Mesothelial cell of epicardium (in vitro differentiated cells): ENCODE results near the gene EPHA10. TPM values are rescaled to one million over a fixed set of nuclear protein-coding genes. Genes with fewer than 3 reads are reported as not detected.

Source experiments
- DNase-seq, 2 experiments: peaks; one replicate each; pipeline ENCODE4 v3.0.0; 2021; ENCODE audit warnings: low spot score in 2 of 2; ENCODE audit not compliant: unreplicated experiment in 2 of 2
- H3K27ac Mint-ChIP-seq: 2 replicates; pipeline ENCODE4 v1.8.0; 2021; ENCODE audit warnings: mixed read lengths
- H3K27me3 Mint-ChIP-seq: 2 replicates; pipeline ENCODE4 v1.8.0; 2021; ENCODE audit warnings: low read depth, mixed read lengths
- H3K36me3 Mint-ChIP-seq: 2 replicates; pipeline ENCODE4 v1.8.0; 2021; ENCODE audit warnings: mixed read lengths
- H3K4me1 Mint-ChIP-seq: 2 replicates; pipeline ENCODE4 v1.8.0; 2021; ENCODE audit warnings: mixed read lengths
- H3K4me3 Mint-ChIP-seq: 2 replicates; pipeline ENCODE4 v1.8.0; 2021; ENCODE audit warnings: mild to moderate bottlenecking, moderate library complexity, mixed read lengths
- H3K9me3 Mint-ChIP-seq: 2 replicates; pipeline ENCODE4 v1.8.0; 2021; ENCODE audit warnings: mixed read lengths
- total RNA-seq: library from RNA; stranded (reverse); gene quantifications from 3 replicates; pipeline ENCODE4 v1.2.1, GENCODE V29; 2021
- TF ChIP-seq, protein P1 (sequence below): fragments of 200-600 bp; sonication (generic); IDR thresholded peaks from one replicate; pipeline ENCODE4 v1.5.0; 2021; ENCODE audit warnings: antibody characterized with exemption; ENCODE audit not compliant: unreplicated experiment

EPHA10 gene
- total RNA-seq, 1 donor from 2014 or later: 0.18 TPM

DNA sequence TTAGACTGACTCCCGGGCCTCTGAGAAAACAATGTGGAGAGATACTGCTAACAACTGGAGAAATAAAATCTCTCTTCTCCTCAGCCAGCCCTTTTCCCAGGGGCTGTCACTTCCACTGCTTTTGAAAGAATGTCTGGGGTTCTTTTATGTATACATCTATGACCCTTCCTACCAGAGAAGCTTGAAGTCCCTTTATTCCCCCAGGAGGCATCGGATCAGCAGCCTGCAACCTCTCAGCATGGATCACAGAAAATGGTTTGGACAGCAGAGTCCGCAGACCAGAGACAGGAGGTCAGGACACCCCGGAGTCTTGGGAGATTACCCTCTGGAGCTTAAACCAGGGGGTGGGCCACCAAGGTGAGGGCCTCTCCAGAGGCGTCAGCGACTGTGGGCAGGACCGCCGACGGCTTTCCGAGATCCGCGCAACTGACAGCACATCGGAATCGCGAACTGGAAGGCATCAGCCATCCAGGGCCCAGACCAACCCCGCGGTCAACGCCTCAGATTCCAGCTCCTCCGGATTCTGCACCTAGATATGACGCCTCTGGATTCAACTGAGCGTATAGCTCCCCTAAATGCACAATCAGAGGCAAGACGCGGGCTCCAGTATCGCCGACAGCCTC is 1.0 kb downstream of the EPHA10 start:
- H3K36me3 Mint-ChIP-seq: no peaks in the 10 kb centered on the region

DNA sequence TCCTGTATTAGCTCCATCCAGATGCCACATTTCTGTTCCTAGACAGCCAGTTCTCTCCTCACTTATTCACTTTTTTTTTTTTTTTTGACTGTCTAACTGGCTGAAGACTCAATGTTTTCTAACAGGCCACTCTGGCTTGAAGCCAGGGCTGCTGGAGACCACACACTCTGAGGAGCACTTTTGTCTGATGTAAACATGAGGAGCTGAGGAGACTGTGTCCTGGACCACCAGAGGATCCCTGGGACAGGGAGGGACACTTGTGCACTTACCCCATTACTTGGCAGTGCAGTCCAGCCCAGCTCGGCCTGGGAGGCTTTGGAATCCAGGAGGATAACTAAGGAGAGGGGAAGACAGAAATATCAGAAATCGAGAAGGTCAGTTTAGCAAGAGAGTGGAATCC is 2.4 kb downstream of the EPHA10 start:
- TF ChIP-seq, protein P1, sequence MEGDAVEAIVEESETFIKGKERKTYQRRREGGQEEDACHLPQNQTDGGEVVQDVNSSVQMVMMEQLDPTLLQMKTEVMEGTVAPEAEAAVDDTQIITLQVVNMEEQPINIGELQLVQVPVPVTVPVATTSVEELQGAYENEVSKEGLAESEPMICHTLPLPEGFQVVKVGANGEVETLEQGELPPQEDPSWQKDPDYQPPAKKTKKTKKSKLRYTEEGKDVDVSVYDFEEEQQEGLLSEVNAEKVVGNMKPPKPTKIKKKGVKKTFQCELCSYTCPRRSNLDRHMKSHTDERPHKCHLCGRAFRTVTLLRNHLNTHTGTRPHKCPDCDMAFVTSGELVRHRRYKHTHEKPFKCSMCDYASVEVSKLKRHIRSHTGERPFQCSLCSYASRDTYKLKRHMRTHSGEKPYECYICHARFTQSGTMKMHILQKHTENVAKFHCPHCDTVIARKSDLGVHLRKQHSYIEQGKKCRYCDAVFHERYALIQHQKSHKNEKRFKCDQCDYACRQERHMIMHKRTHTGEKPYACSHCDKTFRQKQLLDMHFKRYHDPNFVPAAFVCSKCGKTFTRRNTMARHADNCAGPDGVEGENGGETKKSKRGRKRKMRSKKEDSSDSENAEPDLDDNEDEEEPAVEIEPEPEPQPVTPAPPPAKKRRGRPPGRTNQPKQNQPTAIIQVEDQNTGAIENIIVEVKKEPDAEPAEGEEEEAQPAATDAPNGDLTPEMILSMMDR: no peak
- no peaks in the 10 kb centered on the region for H3K36me3 Mint-ChIP-seq
- no peaks in the 10 kb centered on the region for H3K4me1 Mint-ChIP-seq
- H3K27me3 Mint-ChIP-seq: peaks cover 64% of the 10 kb centered on the region
- H3K4me3 Mint-ChIP-seq: no peak overlapping the region
- no peak for DNase-seq
- no peaks in the 10 kb centered on the region for H3K9me3 Mint-ChIP-seq
- no peak overlapping the region for H3K27ac Mint-ChIP-seq

More for the DNA sequence above, 1.0 kb downstream of the EPHA10 start:
- H3K9me3 Mint-ChIP-seq: no peaks in the 10 kb centered on the region
- H3K4me3 Mint-ChIP-seq: no peak overlapping the region
- H3K27ac Mint-ChIP-seq: no peak overlapping the region
- H3K4me1 Mint-ChIP-seq: no peaks in the 10 kb centered on the region
- TF ChIP-seq, protein P1: no peak
- no peak for DNase-seq
- H3K27me3 Mint-ChIP-seq: peaks cover 78% of the 10 kb centered on the region

DNA sequence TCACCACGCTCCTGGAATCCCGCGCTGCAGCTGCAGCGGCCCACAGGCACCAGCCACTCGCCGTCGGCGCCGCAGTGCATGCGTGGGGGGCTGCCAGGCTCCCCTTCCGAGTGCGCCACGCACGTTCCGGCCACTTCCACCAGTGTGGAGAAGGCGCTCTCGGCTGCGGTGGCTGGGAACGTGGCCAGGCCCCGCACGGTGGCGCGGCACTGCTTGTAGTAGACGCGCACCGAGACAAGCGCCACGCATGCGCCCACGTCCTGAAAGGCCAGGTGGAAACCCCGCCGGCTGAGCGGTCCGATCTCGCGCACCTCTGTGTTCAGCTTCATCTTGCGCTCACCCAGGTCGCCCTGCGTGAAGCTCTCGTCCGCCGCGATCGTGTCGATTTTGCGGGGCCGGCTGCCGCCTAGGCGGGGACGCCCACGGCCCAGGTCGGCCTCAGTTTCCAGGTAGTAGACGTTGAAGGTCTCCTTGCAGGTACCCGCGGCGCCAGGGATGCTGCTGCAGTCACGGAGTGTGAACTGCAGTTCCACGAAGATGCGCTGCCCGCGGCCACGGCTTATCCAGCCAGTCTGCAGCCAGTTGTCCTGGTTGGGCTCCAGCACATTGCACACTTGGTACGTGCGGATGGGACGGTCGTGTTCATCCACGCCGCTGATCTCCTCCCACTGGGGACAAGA is 3.4 kb downstream of the EPHA10 start:
- H3K4me3 Mint-ChIP-seq: no peak overlapping the region
- peaks cover 55% of the 10 kb centered on the region for H3K27me3 Mint-ChIP-seq
- no peaks in the 10 kb centered on the region for H3K9me3 Mint-ChIP-seq
- DNase-seq: no peak
- H3K27ac Mint-ChIP-seq: no peak overlapping the region
- no peaks in the 10 kb centered on the region for H3K4me1 Mint-ChIP-seq
- TF ChIP-seq, protein P1: no peak
- H3K36me3 Mint-ChIP-seq: no peaks in the 10 kb centered on the region

DNA sequence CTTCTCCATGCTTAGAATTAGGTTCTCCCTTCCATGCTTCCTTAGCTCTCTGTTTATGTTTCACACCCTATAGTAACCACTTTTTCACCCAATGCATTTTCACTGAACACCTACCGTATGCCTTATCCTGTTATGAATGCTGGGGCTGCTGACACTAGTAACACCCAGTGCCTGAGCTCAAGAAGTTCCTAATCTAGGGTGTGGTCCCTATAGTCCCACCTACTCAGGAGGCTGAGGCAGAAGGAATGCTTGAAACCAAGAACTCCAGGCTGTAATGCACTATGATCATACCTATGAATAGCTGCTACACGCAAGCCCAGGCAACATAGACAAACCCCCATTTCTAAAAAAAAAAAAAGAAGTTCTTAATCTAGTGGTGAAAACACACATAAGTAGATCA is 5.5 kb downstream of the EPHA10 start:
- no peak overlapping the region for H3K4me3 Mint-ChIP-seq
- H3K27ac Mint-ChIP-seq: no peak overlapping the region
- DNase-seq: no peak
- no peaks in the 10 kb centered on the region for H3K36me3 Mint-ChIP-seq
- no peaks in the 10 kb centered on the region for H3K9me3 Mint-ChIP-seq
- H3K27me3 Mint-ChIP-seq: peaks cover 34% of the 10 kb centered on the region
- TF ChIP-seq, protein P1: no peak
- no peaks in the 10 kb centered on the region for H3K4me1 Mint-ChIP-seq

DNA sequence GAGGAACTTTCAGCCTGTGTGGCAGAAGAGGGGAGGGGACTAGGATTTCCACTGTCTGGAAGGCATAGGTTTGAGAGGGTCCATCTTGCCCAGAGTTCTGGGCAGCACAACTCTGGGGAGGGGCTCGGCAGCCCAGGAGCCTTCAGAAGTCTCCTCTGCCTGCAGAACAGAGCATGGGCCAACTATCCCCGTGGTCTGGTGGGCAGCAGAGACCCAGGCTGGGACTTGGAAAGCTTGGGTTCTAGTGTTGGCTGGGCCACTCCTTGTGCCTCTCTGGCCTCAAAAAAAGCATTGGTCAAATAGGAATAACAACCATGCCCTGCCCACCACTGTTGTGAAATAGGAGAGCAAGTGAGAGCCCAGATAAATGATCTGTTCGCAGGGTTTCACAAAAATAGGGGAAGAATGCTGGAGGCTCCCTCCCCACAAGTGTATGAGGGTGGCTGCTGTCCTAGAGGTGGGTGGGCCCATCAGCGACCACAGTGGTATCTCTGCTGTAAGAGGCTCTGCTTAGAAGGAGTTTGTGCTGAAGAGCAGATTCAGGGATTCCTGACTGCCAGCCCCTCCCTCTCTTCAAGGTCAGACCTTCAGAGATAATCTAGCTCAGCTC is 8.9 kb downstream of the EPHA10 start:
- Mint-ChIP-seq H3K4me1 (no peaks in the 10 kb centered on the region), H3K36me3 (no peaks in the 10 kb centered on the region), H3K27me3 (peaks cover 24% of the 10 kb centered on the region), H3K27ac (no peak overlapping the region), H3K4me3 (no peak overlapping the region), H3K9me3 (no peaks in the 10 kb centered on the region)
- TF ChIP-seq, protein P1: no peak
- no peak for DNase-seq
